ENCODE data around the gene EEPD1.

EEPD1 gene

DNA sequence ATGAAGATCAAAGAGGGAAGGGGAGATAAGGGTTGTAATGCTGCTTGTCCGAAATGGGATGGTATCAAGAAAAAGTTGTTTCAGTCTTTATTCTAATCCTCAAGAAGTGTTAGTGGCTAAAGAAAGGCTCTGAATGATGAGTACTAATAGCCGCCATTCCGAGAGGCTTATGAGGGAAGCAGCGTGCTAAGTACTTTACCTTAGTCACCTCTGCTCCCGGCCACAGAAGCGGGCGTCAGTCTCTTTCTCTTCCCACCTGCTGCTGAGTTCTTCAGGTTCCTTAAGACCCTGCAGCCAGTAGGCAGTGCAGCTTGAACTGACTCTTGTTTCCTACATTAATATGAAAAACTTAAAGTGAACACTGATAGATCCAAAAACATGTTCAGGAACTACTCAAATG, 73.1 kb downstream of the EEPD1 start:
- H3K27ac ChIP-seq (ENCODE audit: low read length): no peak overlapping the region
- no peaks in the 10 kb centered on the region for H3K36me3 ChIP-seq (replicated peaks; ENCODE audit: low read depth, low read length)
- no peak overlapping the region for H3K4me3 ChIP-seq (ENCODE audit: low read length)
- no peak overlapping the region for H3K9ac ChIP-seq (ENCODE audit: low read length)
- H3K79me2 ChIP-seq (ENCODE audit: low read length): no peaks in the 10 kb centered on the region
- no peak for TF ChIP-seq EZH2phosphoT487 (IDR thresholded peaks at IDR 0.05; ENCODE audit: low read depth)
- TF ChIP-seq, protein P1, sequence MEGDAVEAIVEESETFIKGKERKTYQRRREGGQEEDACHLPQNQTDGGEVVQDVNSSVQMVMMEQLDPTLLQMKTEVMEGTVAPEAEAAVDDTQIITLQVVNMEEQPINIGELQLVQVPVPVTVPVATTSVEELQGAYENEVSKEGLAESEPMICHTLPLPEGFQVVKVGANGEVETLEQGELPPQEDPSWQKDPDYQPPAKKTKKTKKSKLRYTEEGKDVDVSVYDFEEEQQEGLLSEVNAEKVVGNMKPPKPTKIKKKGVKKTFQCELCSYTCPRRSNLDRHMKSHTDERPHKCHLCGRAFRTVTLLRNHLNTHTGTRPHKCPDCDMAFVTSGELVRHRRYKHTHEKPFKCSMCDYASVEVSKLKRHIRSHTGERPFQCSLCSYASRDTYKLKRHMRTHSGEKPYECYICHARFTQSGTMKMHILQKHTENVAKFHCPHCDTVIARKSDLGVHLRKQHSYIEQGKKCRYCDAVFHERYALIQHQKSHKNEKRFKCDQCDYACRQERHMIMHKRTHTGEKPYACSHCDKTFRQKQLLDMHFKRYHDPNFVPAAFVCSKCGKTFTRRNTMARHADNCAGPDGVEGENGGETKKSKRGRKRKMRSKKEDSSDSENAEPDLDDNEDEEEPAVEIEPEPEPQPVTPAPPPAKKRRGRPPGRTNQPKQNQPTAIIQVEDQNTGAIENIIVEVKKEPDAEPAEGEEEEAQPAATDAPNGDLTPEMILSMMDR (IDR thresholded peaks at IDR 0.05; ENCODE audit: low read depth, low read length): no peak
- no peaks in the 10 kb centered on the region for H4K20me1 ChIP-seq (ENCODE audit: insufficient read depth, low read length)
- H3K9me3 ChIP-seq (ENCODE audit: insufficient read depth, low read length): no peaks in the 10 kb centered on the region
- no peak overlapping the region for H3K4me2 ChIP-seq (ENCODE audit: low read length)
- H3K4me1 ChIP-seq (ENCODE audit: low read length): no peaks in the 10 kb centered on the region
- H3K27me3 ChIP-seq (ENCODE audit: low read depth, low read length): peaks cover 7% of the 10 kb centered on the region; the same call in 1 of the 2 replicates
- H2AFZ ChIP-seq (ENCODE audit: low read depth, low read length): no peak overlapping the region

DNA sequence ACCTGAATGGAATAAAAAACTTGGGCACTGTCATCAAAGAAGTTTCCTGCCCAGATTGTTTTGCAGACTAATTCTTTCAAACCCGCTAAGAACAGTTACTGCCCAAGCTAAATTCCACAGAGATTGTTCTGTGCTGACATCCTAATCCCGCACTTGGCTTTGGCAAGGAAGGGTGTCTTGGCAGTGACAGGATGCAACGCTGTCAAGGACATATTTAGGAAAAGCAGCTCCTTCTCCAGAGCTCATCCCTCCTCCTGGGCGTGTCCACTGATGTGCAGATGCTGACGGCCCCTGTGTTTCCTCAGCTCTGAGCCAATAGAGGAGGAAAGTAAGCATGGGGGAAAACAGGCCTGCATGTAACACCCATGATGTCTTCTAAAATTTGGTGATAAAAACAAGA, 74.2 kb downstream of the EEPD1 start:
- H3K79me2 ChIP-seq (ENCODE audit: low read length): no peaks in the 10 kb centered on the region
- H3K36me3 ChIP-seq (replicated peaks; ENCODE audit: low read depth, low read length): no peaks in the 10 kb centered on the region
- H3K9me3 ChIP-seq (ENCODE audit: insufficient read depth, low read length): no peaks in the 10 kb centered on the region
- H2AFZ ChIP-seq (ENCODE audit: low read depth, low read length): no peak overlapping the region
- no peak overlapping the region for H3K4me2 ChIP-seq (ENCODE audit: low read length)
- no peaks in the 10 kb centered on the region for H3K4me1 ChIP-seq (ENCODE audit: low read length)
- no peak overlapping the region for H3K9ac ChIP-seq (ENCODE audit: low read length)
- no peak for TF ChIP-seq EZH2phosphoT487 (IDR thresholded peaks at IDR 0.05; ENCODE audit: low read depth)
- H3K27ac ChIP-seq (ENCODE audit: low read length): no peak overlapping the region
- H3K4me3 ChIP-seq (ENCODE audit: low read length): no peak overlapping the region
- peaks cover 7% of the 10 kb centered on the region; the same call in 1 of the 2 replicates for H3K27me3 ChIP-seq (ENCODE audit: low read depth, low read length)
- H4K20me1 ChIP-seq (ENCODE audit: insufficient read depth, low read length): no peaks in the 10 kb centered on the region

DNA sequence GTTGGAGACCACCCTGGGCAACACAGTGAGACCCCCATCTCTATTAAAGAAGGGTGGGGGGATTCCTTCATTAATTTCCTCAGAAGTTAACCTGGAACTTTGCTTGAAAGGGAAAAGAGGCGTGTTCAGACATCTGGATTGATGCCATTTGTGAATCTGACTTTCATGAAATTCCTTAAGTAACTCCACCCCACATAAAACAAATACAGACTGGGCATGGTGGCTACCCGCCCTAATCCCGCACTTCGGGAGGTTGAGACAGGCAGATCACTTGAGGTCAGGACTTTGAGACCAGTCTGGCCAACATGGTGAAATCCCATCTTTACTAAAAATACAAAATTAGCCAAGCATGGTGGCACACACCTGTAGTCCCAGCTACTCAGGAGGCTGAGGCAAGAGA, 75.0 kb downstream of the EEPD1 start:
- Histone ChIP-seq H3K79me2 (ENCODE audit: low read length) (no peaks in the 10 kb centered on the region), H3K4me1 (ENCODE audit: low read length) (no peaks in the 10 kb centered on the region)

DNA sequence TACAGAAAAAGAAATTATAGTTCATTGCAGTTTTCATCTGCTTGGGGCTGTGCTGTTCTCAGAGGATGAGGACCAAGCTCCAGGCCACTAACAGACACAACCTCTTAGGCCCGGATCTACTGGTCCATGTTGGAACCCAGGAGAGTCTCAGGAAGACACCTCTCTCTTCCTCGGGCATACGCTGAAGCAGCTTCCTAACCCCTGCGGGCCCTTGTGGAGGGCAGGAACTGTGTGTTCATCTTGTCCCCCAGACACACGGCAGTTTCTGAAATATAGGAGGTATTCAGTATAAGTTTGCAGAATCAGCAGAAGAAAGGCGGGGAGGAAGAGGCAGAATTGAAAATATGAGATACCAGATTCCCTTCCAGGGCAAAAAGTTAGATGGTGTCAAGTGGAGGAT, 78.4 kb downstream of the EEPD1 start:
- Histone ChIP-seq H3K4me3 (ENCODE audit: low read length) (no peak overlapping the region), H3K9ac (ENCODE audit: low read length) (no peak overlapping the region), H3K27me3 (ENCODE audit: low read depth, low read length) (no peaks in the 10 kb centered on the region), H3K27ac (ENCODE audit: low read length) (no peak overlapping the region), H2AFZ (ENCODE audit: low read depth, low read length) (no peak overlapping the region), H3K4me1 (ENCODE audit: low read length) (no peaks in the 10 kb centered on the region), H3K36me3 (replicated peaks; ENCODE audit: low read depth, low read length) (no peaks in the 10 kb centered on the region), H3K9me3 (ENCODE audit: insufficient read depth, low read length) (no peaks in the 10 kb centered on the region), H4K20me1 (ENCODE audit: insufficient read depth, low read length) (no peaks in the 10 kb centered on the region), H3K79me2 (ENCODE audit: low read length) (no peaks in the 10 kb centered on the region), H3K4me2 (ENCODE audit: low read length) (no peak overlapping the region)
- no peak for TF ChIP-seq EZH2phosphoT487 (IDR thresholded peaks at IDR 0.05; ENCODE audit: low read depth)
- TF ChIP-seq, protein P1 (IDR thresholded peaks at IDR 0.05; ENCODE audit: low read depth, low read length): no peak

More for the DNA sequence above, 75.0 kb downstream of the EEPD1 start:
- Histone ChIP-seq H3K4me2 (ENCODE audit: low read length) (no peak overlapping the region), H3K27me3 (ENCODE audit: low read depth, low read length) (peaks cover 7% of the 10 kb centered on the region; the same call in 1 of the 2 replicates), H3K4me3 (ENCODE audit: low read length) (no peak overlapping the region), H3K36me3 (replicated peaks; ENCODE audit: low read depth, low read length) (no peaks in the 10 kb centered on the region), H3K9ac (ENCODE audit: low read length) (no peak overlapping the region), H2AFZ (ENCODE audit: low read depth, low read length) (no peak overlapping the region), H3K27ac (ENCODE audit: low read length) (no peak overlapping the region), H4K20me1 (ENCODE audit: insufficient read depth, low read length) (no peaks in the 10 kb centered on the region), H3K9me3 (ENCODE audit: insufficient read depth, low read length) (no peaks in the 10 kb centered on the region)
- TF ChIP-seq, protein P1 (IDR thresholded peaks at IDR 0.05; ENCODE audit: low read depth, low read length): no peak
- no peak for TF ChIP-seq EZH2phosphoT487 (IDR thresholded peaks at IDR 0.05; ENCODE audit: low read depth)

DNA sequence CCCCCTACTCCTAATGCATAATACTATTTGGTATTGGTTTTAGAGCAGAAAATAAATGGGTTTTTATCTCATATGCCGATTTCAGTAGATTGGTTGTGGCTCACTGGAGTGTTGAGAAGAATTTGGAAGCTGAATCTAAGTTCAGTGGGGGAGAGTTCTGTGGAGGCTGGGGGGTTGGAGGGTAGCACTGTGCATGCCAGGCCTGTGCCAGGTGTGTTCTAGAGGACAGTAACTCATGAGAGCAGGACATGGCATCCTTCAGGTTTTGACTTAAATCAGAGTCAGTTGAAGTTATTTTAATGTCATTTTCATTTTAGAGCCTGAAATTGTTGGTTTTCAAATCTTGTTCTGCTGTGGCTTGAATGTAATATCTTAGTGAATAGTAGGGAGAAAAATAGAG, 79.5 kb downstream of the EEPD1 start:
- no peak overlapping the region for H3K9ac ChIP-seq (ENCODE audit: low read length)
- no peak overlapping the region for H2AFZ ChIP-seq (ENCODE audit: low read depth, low read length)
- no peak overlapping the region for H3K4me2 ChIP-seq (ENCODE audit: low read length)
- no peaks in the 10 kb centered on the region for H3K36me3 ChIP-seq (replicated peaks; ENCODE audit: low read depth, low read length)
- H3K4me3 ChIP-seq (ENCODE audit: low read length): no peak overlapping the region
- no peaks in the 10 kb centered on the region for H3K27me3 ChIP-seq (ENCODE audit: low read depth, low read length)
- H3K9me3 ChIP-seq (ENCODE audit: insufficient read depth, low read length): no peaks in the 10 kb centered on the region
- H3K79me2 ChIP-seq (ENCODE audit: low read length): no peaks in the 10 kb centered on the region
- H4K20me1 ChIP-seq (ENCODE audit: insufficient read depth, low read length): no peaks in the 10 kb centered on the region
- H3K27ac ChIP-seq (ENCODE audit: low read length): no peak overlapping the region
- TF ChIP-seq EZH2phosphoT487 (IDR thresholded peaks at IDR 0.05; ENCODE audit: low read depth): no peak
- TF ChIP-seq, protein P1 (IDR thresholded peaks at IDR 0.05; ENCODE audit: low read depth, low read length): no peak
- H3K4me1 ChIP-seq (ENCODE audit: low read length): no peaks in the 10 kb centered on the region

Data from OCI-LY3 (cell line).